ENCODE results near the gene SUN3.

SUN3 gene, protein sequence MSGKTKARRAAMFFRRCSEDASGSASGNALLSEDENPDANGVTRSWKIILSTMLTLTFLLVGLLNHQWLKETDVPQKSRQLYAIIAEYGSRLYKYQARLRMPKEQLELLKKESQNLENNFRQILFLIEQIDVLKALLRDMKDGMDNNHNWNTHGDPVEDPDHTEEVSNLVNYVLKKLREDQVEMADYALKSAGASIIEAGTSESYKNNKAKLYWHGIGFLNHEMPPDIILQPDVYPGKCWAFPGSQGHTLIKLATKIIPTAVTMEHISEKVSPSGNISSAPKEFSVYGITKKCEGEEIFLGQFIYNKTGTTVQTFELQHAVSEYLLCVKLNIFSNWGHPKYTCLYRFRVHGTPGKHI

DNA sequence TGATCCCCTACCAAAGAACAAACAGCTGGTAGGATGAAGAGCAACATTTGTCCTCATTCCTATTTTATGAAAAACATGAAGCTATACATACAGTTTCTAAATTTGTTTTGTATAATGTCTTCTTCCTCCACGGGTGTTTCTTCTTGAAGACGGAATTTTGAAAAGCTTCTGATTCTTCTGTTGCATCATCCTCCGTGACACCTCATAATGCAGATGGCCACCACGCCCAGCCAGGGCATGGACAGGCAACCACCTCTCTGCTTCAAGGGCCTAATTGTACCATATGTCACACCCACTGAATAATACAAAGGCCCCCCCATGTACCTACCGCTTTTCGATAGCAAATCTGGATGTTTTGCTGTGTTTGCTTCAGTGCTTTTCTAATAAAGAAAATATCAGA lies at the start of gene SUN3:
Gene SUN3, minus strand, starts transcription at position 170 of the 400 bp plus-strand sequence. Its CDS starts 169 bp downstream, at position 1.
- DNase-seq (ENCODE audit: low read depth in 2 of 2), result no peak

DNA sequence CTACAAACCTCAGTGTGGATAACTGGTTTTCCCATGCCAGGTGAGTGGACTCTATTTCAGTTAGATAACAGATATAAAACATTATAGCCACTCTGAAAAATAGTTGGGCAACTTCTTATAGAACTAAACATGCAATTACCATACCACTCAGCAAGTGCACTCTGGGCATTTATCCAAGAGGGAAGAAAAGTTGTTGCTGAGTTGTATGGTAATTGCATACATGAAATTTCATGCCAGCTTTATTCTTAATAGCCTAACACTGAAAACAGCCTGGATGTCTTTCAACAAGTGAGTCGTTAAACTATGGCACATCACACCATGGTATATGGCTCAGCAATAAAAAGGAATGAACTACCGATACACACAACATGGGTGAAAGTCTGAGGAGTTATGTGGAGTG lies 49.6 kb upstream of the SUN3 start:
- DNase-seq (ENCODE audit: low read depth in 2 of 2), result no peak

DNA sequence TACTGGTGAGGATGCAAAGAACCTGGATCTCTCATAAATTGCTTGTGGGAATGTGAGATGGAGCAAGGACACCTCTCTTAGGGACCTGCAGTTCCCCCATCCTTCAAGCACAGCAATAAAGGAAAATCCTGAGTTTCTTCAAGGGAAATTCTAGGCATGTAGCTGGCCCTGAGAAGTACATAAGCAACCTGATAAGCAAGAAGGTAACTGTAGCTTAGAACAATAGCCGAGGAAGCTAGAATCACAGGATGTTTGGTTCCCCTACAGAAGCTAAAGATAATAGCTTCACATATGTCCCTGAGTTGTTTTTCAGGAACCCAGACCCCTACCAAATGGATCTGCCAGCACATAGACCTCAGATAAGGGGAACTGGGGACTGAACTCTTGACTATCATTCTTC lies 48.5 kb upstream of the SUN3 start:
- DNase-seq (ENCODE audit: low read depth in 2 of 2), result no peak

DNA sequence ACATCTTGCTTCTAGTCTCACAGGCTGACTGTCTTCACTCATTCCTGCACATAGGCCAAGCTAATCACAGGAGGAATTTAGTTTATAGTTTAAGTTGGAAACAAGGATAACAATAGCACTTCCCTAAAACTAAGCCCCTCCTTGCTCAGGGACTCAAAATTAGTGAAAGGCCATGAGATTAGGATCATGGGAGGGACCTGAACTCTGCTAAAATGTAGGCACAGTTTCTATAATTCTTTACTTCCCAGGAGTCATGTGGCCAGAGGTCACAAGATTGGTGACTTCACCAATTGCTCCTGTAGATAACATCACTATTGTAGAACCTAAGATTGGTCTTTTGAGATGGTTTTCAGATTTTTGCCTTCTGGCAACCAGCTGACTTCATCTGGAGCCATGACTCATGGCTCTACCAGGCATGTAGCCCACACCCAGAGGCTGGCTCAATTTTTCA lies 45.3 kb upstream of the SUN3 start:
- DNase-seq (ENCODE audit: low read depth in 2 of 2), result no peak

DNA sequence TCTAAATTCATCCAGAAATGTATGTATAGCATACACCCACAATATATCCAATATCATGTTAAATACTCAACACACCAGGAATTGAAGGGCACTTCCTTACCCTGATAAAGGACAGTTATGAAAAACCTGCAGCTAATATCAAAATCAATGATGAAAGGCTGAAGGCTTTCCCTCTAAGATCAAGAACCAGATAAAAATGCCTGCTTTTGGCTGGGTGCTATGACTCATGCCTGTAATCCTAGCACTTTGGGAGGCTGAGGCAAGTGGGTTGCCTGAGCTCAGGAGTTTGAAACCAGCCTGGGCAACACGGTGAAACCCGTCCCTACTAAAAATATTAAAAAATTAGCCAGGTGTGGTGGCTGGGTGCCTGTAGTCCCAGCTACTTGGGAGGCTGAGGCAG lies 38.6 kb upstream of the SUN3 start:
- no peak for DNase-seq (ENCODE audit: low read depth in 2 of 2)

DNA sequence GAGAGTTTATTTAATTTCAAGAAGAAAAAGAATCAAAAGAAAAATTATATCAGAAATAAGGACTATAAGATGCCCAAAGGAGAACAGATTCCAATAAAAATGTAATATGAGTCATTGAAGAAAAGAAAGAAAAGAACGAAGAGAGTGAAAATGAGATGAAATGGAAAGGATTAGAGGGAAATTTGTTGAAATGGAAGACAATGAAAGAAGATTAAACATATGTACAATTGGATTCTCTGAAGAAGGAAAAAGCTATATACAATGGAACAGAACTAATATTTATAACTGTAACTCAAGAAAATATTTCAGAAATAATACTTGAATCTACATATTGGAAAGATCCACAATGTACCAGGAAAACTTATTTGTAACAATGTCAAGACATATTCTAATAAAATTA lies 35.1 kb upstream of the SUN3 start:
- no peak for DNase-seq (ENCODE audit: low read depth in 2 of 2)

DNA sequence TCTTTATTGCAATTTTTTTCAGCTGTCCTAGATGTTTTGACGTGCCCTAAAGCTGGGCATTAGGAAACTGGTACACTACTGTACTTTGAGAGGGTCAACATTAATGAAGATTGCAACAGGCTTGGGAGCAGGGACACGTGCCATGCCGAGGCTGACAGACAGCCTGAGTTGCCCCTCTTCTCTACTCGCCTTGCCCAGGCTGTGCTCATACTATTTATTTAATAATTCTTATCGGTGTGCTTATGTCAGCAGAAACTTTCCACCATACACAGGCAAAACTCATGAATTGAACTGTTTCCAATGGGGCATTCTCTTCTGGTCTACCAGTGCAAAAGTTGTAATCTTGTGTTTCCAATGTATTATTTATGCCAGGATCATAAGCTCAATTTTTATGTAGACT lies 30.8 kb upstream of the SUN3 start:
- DNase-seq (ENCODE audit: low read depth in 2 of 2), result no peak

DNA sequence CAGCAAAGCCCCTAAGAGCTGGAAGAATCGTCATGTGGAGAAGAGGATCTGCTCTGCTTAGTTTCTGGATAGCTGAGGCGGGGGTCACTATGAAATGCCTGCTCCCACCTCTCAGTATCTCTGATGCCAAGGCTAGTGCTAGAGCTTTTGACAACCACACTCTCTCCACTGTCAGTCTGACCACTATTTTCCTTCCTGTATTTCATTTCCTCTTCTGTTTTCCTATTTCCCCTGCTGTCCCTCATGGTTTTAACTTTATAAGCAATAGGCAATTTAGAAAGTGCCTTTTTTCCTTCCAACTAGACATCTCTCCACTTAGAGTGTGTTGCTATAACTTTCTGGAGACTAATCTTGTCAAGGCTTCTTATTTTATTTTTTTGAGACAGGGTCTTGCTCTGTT lies 30.1 kb upstream of the SUN3 start:
- no peak for DNase-seq (ENCODE audit: low read depth in 2 of 2)

DNA sequence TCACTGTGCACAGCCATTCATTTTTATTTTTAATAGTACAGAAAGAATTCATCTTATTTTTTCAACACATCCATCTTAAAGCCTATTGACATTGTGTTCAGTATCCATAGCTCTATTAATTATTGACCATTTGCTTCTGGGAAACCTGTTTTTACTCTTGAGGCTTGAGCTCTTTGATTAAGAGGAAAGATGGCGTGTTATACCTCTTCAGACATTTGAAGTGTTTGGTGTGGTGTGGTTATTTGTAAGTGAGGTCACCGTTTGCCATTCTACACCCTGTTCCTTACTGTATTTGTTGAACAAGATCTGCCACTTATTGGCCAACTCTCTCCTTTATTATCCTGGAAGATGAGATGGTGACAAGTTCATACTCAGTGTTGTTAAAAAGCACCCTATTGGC lies 24.8 kb upstream of the SUN3 start:
- no peak for DNase-seq (ENCODE audit: low read depth in 2 of 2)

DNA sequence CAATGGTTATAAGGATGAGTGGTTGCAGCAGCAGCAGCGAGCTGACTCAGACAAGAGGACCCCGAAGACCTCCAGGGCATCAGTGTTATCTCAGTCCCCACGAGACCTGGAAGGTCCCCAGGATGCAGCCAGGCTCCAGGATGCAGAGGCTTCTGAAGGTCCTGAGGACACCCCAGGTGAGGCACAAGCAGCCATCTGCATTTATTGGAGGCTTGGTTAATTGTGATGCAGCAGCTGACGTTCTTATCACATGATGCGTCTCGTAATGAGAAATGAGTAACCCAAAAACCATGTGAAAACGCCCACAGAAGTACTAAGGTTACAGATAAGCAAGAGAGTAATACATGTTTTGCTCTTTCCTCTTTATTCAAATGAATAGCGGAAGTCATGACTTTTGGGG lies 23.8 kb upstream of the SUN3 start:
- no peak for DNase-seq (ENCODE audit: low read depth in 2 of 2)

DNA sequence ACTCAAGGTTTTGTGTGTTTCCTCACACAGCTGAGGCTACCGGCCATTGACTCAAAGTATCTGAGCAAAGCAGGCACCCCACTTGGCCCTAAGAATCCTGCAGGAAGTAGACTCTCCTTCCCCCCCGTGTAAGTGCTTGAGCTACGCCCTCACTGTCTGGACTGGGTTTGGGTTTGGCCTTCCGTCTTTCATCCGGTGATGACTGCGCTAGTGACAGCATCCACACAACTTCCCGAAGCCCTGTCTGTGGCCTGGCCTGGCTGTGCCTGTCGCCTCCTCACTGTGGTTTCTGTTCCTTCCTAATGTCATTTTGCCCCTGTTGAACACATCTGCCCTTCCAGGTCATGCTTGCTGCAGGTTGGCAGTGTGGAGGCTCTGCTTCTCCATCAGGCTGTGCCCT lies 20.9 kb upstream of the SUN3 start:
- no peak for DNase-seq (ENCODE audit: low read depth in 2 of 2)

DNA sequence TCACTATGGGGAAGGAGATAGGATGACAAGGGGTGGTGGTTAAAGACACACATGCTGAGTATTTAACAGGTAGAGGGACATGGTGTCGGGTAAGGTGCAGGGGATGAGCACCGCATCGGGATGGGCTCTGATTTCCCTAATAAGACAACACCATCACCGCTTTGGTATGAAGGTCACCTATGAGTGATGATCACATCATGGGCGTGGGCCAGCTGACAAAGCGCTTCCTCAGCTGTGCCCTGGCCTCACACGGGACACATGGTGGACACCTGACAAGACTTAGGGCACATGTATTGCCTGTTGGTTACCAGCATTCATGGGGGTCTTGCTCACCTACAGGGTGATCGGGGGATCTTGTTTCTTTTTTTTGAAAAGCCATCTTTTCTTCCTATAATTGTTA lies 19.2 kb upstream of the SUN3 start:
- DNase-seq (ENCODE audit: low read depth in 2 of 2), result no peak

DNA sequence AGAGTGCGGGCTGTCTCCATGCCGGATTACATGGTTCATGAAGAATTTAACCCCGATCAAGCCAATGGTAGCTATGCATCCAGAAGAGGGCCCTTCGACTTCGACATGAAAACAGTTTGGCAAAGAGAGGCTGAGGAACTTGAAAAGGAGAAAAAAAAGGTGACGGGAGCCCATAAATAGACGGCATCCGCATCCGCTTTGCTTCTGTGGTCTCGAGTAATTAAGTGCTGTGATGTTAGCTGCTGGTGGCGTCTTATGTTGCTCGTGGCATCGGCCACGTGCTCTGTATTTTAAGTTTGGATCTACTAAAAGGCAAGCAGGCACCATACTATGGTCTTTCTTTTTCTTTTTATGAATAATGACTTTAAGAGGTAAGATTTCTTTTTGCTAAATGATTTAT lies 17.6 kb upstream of the SUN3 start:
- DNase-seq (ENCODE audit: low read depth in 2 of 2), result no peak

DNA sequence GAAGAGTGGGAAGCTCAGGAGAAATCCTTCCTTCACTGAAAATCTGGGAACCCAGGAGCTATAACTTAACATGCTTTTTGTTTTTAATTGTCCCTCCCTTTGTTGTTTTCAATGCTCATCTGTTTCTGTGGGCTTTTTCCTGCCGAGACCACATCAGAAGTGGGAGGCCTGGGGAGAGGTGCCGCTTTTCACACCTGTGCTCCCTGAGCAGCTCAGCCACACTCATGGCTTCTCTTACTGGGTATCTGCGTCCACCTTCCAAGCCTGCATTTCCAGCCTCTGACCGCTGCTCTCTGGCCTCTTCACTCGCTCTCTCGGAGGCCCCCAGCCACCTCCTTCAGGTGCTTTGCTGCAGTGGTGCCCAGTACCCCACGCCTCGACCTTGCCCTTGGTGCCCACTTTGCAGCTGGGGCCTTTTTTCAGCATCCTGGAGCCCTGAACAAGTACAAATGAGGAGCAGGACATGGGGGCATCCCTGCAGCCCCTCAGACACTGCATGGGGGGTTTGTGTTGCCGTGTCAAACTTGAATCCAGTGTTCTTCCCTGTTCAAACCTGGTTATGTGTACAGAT lies 16.4 kb upstream of the SUN3 start:
- DNase-seq (ENCODE audit: low read depth in 2 of 2), result no peak

DNA sequence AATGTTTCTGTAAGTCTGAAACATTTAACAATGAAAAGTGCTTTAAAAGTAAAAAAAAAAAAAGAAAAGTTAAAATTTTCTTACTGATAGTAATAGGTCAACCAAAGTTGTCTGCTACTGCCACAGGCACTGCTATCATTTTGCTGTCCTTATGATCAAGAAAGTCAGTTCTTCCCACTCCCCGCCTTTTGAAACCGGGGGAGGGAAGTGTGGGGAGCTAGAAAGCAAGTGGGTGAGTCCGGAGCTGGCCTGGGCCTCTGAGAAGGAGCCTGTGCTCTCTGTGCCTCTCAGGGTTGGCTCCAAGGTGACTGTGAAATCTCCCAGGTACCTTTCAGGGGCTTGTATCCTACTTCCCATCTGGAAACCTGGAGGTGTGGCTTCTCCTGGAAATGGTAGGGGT lies 13.7 kb upstream of the SUN3 start:
- no peak for DNase-seq (ENCODE audit: low read depth in 2 of 2)

DNA sequence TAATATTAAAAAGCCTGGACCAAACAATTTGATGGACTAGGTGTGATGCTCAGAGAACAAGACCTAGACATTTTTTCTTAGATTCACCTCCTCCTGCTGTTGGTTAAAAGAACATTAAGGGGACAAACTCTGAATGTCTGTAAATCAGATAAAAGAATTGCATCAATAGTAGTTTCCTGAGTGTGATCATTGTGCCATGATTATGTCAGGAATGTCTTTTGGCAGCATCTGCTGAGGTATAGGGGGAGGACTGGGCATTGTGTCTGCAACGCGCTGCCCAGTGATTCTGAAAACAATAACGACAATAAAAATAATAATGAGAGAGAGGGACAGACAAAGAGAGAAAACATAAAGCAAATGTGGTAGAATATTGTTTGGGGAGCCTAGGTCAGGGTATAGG lies 13.3 kb upstream of the SUN3 start:
- DNase-seq (ENCODE audit: low read depth in 2 of 2), result no peak

DNA sequence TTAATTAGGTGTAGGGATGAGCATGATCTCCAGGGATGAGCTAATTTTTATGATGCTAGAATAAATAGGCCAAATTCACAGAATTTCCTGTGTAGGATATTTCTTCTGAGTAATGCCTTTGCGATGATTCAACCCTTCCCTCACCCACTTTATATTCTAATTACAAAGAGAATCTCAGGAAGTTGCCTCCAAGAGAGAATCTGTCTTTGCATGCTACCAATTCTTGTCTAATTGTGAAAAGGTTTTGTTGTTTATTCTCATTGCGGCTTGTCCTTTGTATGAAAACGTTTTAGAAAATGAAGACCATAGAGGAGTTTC lies 12.7 kb upstream of the SUN3 start:
- peak; percentile 49 to 56 for DNase-seq (ENCODE audit: low read depth in 2 of 2)

DNA sequence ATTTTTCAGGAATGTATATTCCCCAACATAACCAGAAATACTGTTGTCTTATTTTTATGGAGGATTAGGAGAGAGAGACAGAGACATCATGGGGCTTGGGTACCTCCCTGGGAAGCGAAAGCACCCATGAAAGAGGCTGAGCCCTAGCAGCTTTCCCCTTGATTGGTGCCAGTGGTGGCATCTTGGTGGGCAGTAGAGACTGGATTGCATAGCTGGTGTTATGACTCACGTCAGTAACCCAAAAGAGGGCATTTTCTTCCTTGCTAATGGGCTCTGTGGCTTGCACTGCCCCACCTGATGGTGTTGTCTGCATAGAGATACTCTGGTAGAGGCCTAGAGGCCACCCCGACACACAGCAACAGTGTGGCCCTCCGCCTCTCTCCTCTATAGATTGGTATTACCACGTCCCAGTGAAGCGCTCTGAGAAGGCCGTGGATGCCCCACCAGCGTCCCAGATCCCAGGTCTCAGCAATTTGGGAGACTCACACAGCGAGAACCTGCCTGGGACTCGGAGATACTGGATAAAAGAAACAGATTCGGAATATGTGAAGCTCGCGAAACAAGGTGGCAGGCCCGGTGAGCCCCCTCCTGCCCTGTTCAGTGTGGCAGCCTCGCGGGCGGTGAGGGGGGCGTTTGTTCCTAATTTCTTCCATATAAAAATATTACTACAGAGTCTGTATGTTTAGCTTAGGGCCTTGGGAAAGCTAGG lies 12.2 kb upstream of the SUN3 start:
- no peak for DNase-seq (ENCODE audit: low read depth in 2 of 2)

DNA sequence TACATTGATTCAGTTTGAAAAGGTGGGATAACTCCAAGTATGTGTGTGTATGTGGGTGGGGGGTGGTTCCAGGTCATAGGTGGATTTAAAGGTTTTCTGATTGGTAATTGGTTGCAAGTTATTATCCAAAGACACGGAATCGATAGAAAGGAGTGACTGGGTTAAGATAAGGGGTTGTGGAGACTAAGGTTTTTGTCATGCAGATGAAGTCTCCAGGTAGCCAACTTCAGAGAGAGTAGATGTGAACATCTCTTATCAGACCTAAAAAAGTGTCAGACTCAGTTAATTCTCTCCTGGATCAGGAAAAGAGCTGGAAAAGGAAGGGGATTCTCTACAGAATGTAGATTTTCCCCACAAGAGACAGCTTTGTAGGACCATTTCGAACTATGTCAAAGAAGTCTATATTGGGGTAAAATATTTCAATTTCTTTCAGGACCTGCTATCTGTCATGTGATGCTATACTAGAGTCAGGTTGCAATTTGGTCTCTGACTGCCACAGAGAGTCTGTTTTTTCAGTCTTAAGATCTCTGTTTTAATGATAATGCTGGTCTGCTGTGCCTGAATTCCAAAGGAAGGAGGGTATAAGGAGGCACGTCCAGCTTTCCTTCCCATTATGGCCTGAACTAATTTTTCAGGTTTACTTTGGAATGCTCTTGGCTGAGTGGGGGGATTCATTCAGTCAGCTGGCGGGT lies 10.1 kb upstream of the SUN3 start:
- no peak for DNase-seq (ENCODE audit: low read depth in 2 of 2)

DNA sequence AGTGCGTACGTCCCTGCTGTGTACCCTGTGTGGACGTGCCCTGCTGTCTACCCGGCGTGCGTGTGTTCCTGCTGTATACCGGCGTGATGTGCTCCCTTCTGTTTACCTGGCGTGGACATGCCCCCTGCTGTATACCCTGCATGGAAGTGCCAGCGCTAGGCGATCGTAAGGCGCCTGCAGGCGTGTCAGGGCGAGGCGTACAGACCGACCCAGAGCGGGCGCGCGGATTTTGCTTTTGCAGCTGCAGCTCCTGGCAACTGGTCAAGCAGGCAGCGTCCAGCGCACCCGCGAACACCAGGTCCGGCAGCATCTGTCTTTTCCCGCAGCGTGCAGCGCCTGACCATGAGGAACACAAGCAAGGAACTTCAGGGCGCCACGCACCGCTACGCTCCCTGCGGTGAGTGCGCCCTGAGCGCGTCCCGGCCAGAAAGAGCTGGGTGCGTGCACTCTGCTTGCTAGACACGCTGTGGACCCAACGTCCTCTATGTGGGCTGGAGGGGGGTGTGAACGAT lies 7.1 kb upstream of the SUN3 start:
- no peak for DNase-seq (ENCODE audit: low read depth in 2 of 2)

DNA sequence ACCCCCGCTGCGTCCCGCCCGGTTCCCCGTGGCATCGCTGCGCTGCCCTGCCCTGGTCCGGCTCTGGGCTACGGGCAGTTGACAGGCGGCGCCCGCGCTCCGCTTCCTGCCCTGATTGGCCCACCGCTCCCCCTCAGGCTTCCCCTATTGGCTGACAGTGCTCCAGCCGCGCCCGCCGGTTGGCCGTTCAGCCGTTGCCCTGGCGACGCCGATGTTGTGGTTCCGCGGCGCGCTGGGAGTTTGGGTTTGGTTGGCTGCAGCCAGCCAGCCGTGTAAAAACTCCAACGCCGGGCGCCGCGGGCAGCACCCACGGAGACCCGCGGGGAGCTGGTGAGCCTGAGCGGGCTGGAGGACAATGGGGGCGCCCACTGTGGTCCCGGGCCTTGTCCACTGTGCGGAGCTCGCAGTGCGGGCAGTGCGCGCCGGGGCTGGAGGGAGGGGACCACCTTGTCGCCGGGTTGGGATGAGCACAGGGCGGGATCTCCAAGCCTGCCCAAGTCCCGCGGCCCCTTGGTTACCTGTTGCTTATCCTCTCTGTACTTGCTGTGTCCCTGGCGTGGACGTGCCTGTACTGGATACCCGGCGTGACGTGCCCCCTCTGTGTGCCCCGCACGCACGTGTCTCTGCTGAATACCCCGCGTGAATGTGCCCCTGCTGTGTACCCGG lies 6.5 kb upstream of the SUN3 start, which contains the start of gene C7orf57:
Gene C7orf57, plus strand, starts transcription at position 243 of the 666 bp plus-strand sequence. CDS start 766 bp downstream, outside the sequence.
- peak; percentile 46 to 51 for DNase-seq (ENCODE audit: low read depth in 2 of 2)

DNA sequence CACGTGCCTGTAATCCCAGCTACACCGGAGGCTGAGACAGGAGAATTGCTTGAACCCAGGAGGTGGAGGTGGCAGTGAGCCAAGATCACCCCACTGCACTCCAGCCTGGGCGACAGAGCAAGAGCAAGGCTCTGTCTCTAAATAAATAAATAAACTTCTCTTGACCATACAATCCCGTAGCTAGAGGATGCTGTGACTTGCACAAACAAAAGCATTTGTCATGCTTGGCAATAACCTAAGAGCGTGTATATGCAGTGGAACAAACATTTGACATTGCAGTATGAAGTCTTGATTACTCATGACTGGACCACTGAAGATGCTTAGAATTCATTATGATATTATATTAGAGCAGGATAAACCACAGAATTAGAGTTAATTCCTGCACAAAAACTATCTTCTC lies 5.0 kb upstream of the SUN3 start:
- no peak for DNase-seq (ENCODE audit: low read depth in 2 of 2)

Measured in fibroblast of skin of left quadriceps (primary cell).